Activated CD4-positive, alpha-beta memory T cell treated with anti-CD3 and anti-CD28 coated beads, Interleukin-2, amount 10 ng/mL, durations not matched to agents 7 days and 5 days (primary cell): ENCODE results near the gene CCDC102B. TPM values are rescaled to one million over a fixed set of nuclear protein-coding genes. Genes with fewer than 3 reads are reported as not detected.
"Not testable (repeated sequence)": the region's sequence is repeated elsewhere in the genome, so short reads cannot be mapped to it uniquely, and the experiment has no call there.

ENCODE experiments used
- CTCF ChIA-PET: fragments of 350-600 bp; sonication (Branson Sonifier 250); formaldehyde crosslinking; loops from one replicate; lab custom pipeline; 2021; ENCODE audit warnings: antibody characterized with exemption, inconsistent platforms; lab: Charles Lee
- POLR2A ChIA-PET: fragments of 350-600 bp; sonication (Branson Sonifier 250); formaldehyde crosslinking; loops from one replicate; lab custom pipeline; 2021; ENCODE audit warnings: antibody characterized with exemption; lab: Charles Lee
- DNase-seq: peaks from one replicate; pipeline ENCODE4 v3.0.0-alpha.2; 2020
- H3K27ac Mint-ChIP-seq: one replicate; pipeline ENCODE4 v1.8.0; 2021; ENCODE audit warnings: mild to moderate bottlenecking, mixed read lengths
- H3K27me3 Mint-ChIP-seq: one replicate; pipeline ENCODE4 v1.8.0; 2021; ENCODE audit warnings: mixed read lengths
- H3K36me3 Mint-ChIP-seq: one replicate; pipeline ENCODE4 v1.8.0; 2021; ENCODE audit warnings: low read depth, mixed read lengths
- H3K4me1 Mint-ChIP-seq: one replicate; pipeline ENCODE4 v1.8.0; 2021; ENCODE audit warnings: mixed read lengths
- H3K4me3 Mint-ChIP-seq: one replicate; pipeline ENCODE4 v1.8.0; 2021; ENCODE audit warnings: mild to moderate bottlenecking, mixed read lengths
- H3K9me3 Mint-ChIP-seq: one replicate; pipeline ENCODE4 v1.8.0; 2021; ENCODE audit warnings: mixed read lengths
- total RNA-seq, 2 experiments: library from RNA; stranded (reverse); gene quantifications; one replicate each; pipeline ENCODE4 v1.2.3, GENCODE V29; 2021

CCDC102B gene
- total RNA-seq, 2 experiments from 2014 or later, result 1.0 to 1.2 TPM

- H3K27ac Mint-ChIP-seq, H3K4me3 Mint-ChIP-seq, POLR2A ChIA-PET, H3K27me3 Mint-ChIP-seq, H3K4me1 Mint-ChIP-seq, H3K9me3 Mint-ChIP-seq, DNase-seq, H3K36me3 Mint-ChIP-seq, CTCF ChIA-PET: not testable (repeated sequence)
These were observed 82.1 kb downstream of the CCDC102B start for GRCh38 chr18:68879947-68880346.

GRCh38 chr18:68887410-68887809 is 89.5 kb downstream of the CCDC102B start:
- H3K4me3 Mint-ChIP-seq, result no peak overlapping the region
- POLR2A ChIA-PET, result no interaction called here
- DNase-seq, result no peak

GRCh38 chr18:68893354-68893753 is 95.5 kb downstream of the CCDC102B start:
- Mint-ChIP-seq H3K9me3 (no peaks in the 10 kb centered on the region), H3K27ac (no peak overlapping the region), H3K36me3 (no peaks in the 10 kb centered on the region), H3K27me3 (no peaks in the 10 kb centered on the region), H3K4me3 (no peak overlapping the region), H3K4me1 (no peaks in the 10 kb centered on the region)
- ChIA-PET CTCF (no interaction called here), POLR2A (no interaction called here)
- no peak for DNase-seq

More at GRCh38 chr18:68887410-68887809, 89.5 kb downstream of the CCDC102B start:
- CTCF ChIA-PET, result no interaction called here
- Mint-ChIP-seq H3K27me3 (no peaks in the 10 kb centered on the region), H3K9me3 (no peaks in the 10 kb centered on the region), H3K4me1 (no peaks in the 10 kb centered on the region), H3K36me3 (no peaks in the 10 kb centered on the region), H3K27ac (no peak overlapping the region)

GRCh38 chr18:68897286-68897685 is 99.4 kb downstream of the CCDC102B start:
- no peaks in the 10 kb centered on the region for H3K4me1 Mint-ChIP-seq
- no peaks in the 10 kb centered on the region for H3K36me3 Mint-ChIP-seq
- CTCF ChIA-PET, result no interaction called here
- POLR2A ChIA-PET, result no interaction called here
- no peak for DNase-seq
- no peak overlapping the region for H3K4me3 Mint-ChIP-seq
- H3K27ac Mint-ChIP-seq, result no peak overlapping the region
- no peaks in the 10 kb centered on the region for H3K9me3 Mint-ChIP-seq
- H3K27me3 Mint-ChIP-seq, result no peaks in the 10 kb centered on the region

GRCh38 chr18:68909579-68909978 is 111.7 kb downstream of the CCDC102B start:
- no peaks in the 10 kb centered on the region for H3K36me3 Mint-ChIP-seq
- no peak overlapping the region for H3K4me3 Mint-ChIP-seq

GRCh38 chr18:68915061-68915460 is 117.2 kb downstream of the CCDC102B start:
- Mint-ChIP-seq H3K27me3 (no peaks in the 10 kb centered on the region), H3K9me3 (peaks cover 2% of the 10 kb centered on the region), H3K4me1 (peaks cover 5% of the 10 kb centered on the region), H3K27ac (no peak overlapping the region), H3K4me3 (no peak overlapping the region), H3K36me3 (no peaks in the 10 kb centered on the region)
- no peak for DNase-seq
- POLR2A ChIA-PET, result no interaction called here
- CTCF ChIA-PET, result no interaction called here

More at GRCh38 chr18:68909579-68909978, 111.7 kb downstream of the CCDC102B start:
- no peak overlapping the region for H3K27ac Mint-ChIP-seq
- CTCF ChIA-PET, result no interaction called here
- H3K4me1 Mint-ChIP-seq, result peaks cover 5% of the 10 kb centered on the region
- DNase-seq, result no peak
- POLR2A ChIA-PET, result no interaction called here
- H3K27me3 Mint-ChIP-seq, result no peaks in the 10 kb centered on the region
- H3K9me3 Mint-ChIP-seq, result peaks cover 2% of the 10 kb centered on the region

GRCh38 chr18:68916734-68917133 is 118.9 kb downstream of the CCDC102B start:
- no peaks in the 10 kb centered on the region for H3K9me3 Mint-ChIP-seq
- no peak for DNase-seq
- ChIA-PET CTCF (no interaction called here), POLR2A (no interaction called here)
- H3K4me3 Mint-ChIP-seq, result no peak overlapping the region
- no peaks in the 10 kb centered on the region for H3K36me3 Mint-ChIP-seq
- peaks cover 5% of the 10 kb centered on the region for H3K4me1 Mint-ChIP-seq
- no peaks in the 10 kb centered on the region for H3K27me3 Mint-ChIP-seq
- no peak overlapping the region for H3K27ac Mint-ChIP-seq

- Mint-ChIP-seq H3K9me3 (no peaks in the 10 kb centered on the region), H3K27me3 (no peaks in the 10 kb centered on the region), H3K36me3 (no peaks in the 10 kb centered on the region), H3K4me3 (no peak overlapping the region), H3K4me1 (peaks cover 5% of the 10 kb centered on the region), H3K27ac (no peak overlapping the region)
- CTCF ChIA-PET, result no interaction called here
- DNase-seq, result no peak
- POLR2A ChIA-PET, result no interaction called here
These were observed 120.3 kb downstream of the CCDC102B start for GRCh38 chr18:68918216-68918615.

GRCh38 chr18:68919900-68920299 is 122.0 kb downstream of the CCDC102B start:
- no peak overlapping the region for H3K27ac Mint-ChIP-seq
- no peak overlapping the region for H3K4me3 Mint-ChIP-seq
- H3K9me3 Mint-ChIP-seq, result no peaks in the 10 kb centered on the region
- DNase-seq, result no peak
- POLR2A ChIA-PET, result no interaction called here
- CTCF ChIA-PET, result no interaction called here
- no peaks in the 10 kb centered on the region for H3K4me1 Mint-ChIP-seq
- H3K27me3 Mint-ChIP-seq, result no peaks in the 10 kb centered on the region
- no peaks in the 10 kb centered on the region for H3K36me3 Mint-ChIP-seq

- Mint-ChIP-seq H3K9me3 (no peaks in the 10 kb centered on the region), H3K27me3 (no peaks in the 10 kb centered on the region), H3K4me3 (no peak overlapping the region), H3K36me3 (no peaks in the 10 kb centered on the region), H3K27ac (no peak overlapping the region), H3K4me1 (peaks cover 2% of the 10 kb centered on the region)
- no peak for DNase-seq
- CTCF ChIA-PET, result no interaction called here
- POLR2A ChIA-PET, result no interaction called here
These were observed 124.5 kb downstream of the CCDC102B start for GRCh38 chr18:68922392-68922791.

GRCh38 chr18:68925268-68925667 is 127.4 kb downstream of the CCDC102B start:
- H3K27me3 Mint-ChIP-seq, result no peaks in the 10 kb centered on the region
- H3K4me1 Mint-ChIP-seq, result peaks cover 2% of the 10 kb centered on the region
- no peak overlapping the region for H3K27ac Mint-ChIP-seq
- ChIA-PET POLR2A (no interaction called here), CTCF (no interaction called here)
- H3K36me3 Mint-ChIP-seq, result no peaks in the 10 kb centered on the region
- DNase-seq, result no peak
- no peaks in the 10 kb centered on the region for H3K9me3 Mint-ChIP-seq
- H3K4me3 Mint-ChIP-seq, result no peak overlapping the region

- Mint-ChIP-seq H3K27me3 (no peaks in the 10 kb centered on the region), H3K9me3 (no peaks in the 10 kb centered on the region), H3K27ac (no peak overlapping the region), H3K36me3 (no peaks in the 10 kb centered on the region), H3K4me1 (peaks cover 2% of the 10 kb centered on the region), H3K4me3 (no peak overlapping the region)
- POLR2A ChIA-PET, result no interaction called here
- DNase-seq, result no peak
- CTCF ChIA-PET, result no interaction called here
These were observed 131.1 kb downstream of the CCDC102B start for GRCh38 chr18:68928762-68929675.

- Mint-ChIP-seq H3K36me3 (no peaks in the 10 kb centered on the region), H3K27ac (no peak overlapping the region), H3K4me1 (no peaks in the 10 kb centered on the region), H3K4me3 (no peak overlapping the region), H3K27me3 (no peaks in the 10 kb centered on the region), H3K9me3 (no peaks in the 10 kb centered on the region)
- ChIA-PET POLR2A (no interaction called here), CTCF (no interaction called here)
- DNase-seq, result no peak
These were observed 137.8 kb downstream of the CCDC102B start for GRCh38 chr18:68935686-68936085.

- ChIA-PET POLR2A (no interaction called here), CTCF (no interaction called here)
- no peak for DNase-seq
- no peak overlapping the region for H3K27ac Mint-ChIP-seq
- H3K36me3 Mint-ChIP-seq, result no peaks in the 10 kb centered on the region
- H3K4me3 Mint-ChIP-seq, result no peak overlapping the region
- H3K9me3 Mint-ChIP-seq, result no peaks in the 10 kb centered on the region
- H3K4me1 Mint-ChIP-seq, result no peaks in the 10 kb centered on the region
- no peaks in the 10 kb centered on the region for H3K27me3 Mint-ChIP-seq
These were observed 139.2 kb downstream of the CCDC102B start for GRCh38 chr18:68937029-68937599.
